SK-N-SH treated with all-trans-retinoic acid at 6 μM for 48 hours (cell line): Measurements from ENCODE around the gene CTF1.
A peak's percentile ranks its signal among the peaks of the same experiment; 100 is the strongest.

Experiments used
- BACH2 ChIP-seq: fragments of 250-450 bp; sonication (Bioruptor Pico); IDR thresholded peaks from 2 replicates; pipeline ENCODE4 v1.9.0; 2021; ENCODE audit warnings: mild to moderate bottlenecking, borderline replicate concordance
- CREB5 ChIP-seq: fragments of 250-450 bp; sonication (Bioruptor Pico); IDR thresholded peaks from 2 replicates; pipeline ENCODE4 v1.5.1; 2020; ENCODE audit warnings: low read depth, mild to moderate bottlenecking, moderate library complexity
- CSDC2 ChIP-seq: fragments of 250-450 bp; sonication (Bioruptor Pico); IDR thresholded peaks from 2 replicates; pipeline ENCODE4 v1.5.0; 2020; ENCODE audit warnings: mild to moderate bottlenecking, moderate library complexity
- CSRNP3 ChIP-seq: fragments of 250-450 bp; sonication (Bioruptor Pico); IDR thresholded peaks from 2 replicates; pipeline ENCODE4 v1.5.1; 2021; ENCODE audit warnings: mild to moderate bottlenecking, moderate library complexity
- GLIS3 ChIP-seq: fragments of 250-450 bp; sonication (Bioruptor Pico); IDR thresholded peaks from 2 replicates; pipeline ENCODE4 v1.5.0; 2020; ENCODE audit warnings: mild to moderate bottlenecking, moderate library complexity
- OSR1 ChIP-seq: fragments of 250-450 bp; sonication (Bioruptor Pico); IDR thresholded peaks from 2 replicates; pipeline ENCODE4 v1.8.0; 2022; ENCODE audit warnings: moderate library complexity, mild to moderate bottlenecking, inconsistent platforms
- PATZ1 ChIP-seq: fragments of 250-450 bp; sonication (Bioruptor Pico); IDR thresholded peaks from 2 replicates; pipeline ENCODE4 v1.8.0; 2020; ENCODE audit warnings: mild to moderate bottlenecking, moderate library complexity, borderline replicate concordance
- POU6F1 ChIP-seq: fragments of 250-450 bp; sonication (Bioruptor Pico); IDR thresholded peaks from 2 replicates; pipeline ENCODE4 v1.8.0; 2021; ENCODE audit warnings: low read depth, mild to moderate bottlenecking, moderate library complexity, borderline replicate concordance
- ZFP3 ChIP-seq: fragments of 250-450 bp; sonication (Bioruptor Pico); IDR thresholded peaks from 2 replicates; pipeline ENCODE4 v1.5.0; 2020; ENCODE audit warnings: mild to moderate bottlenecking, moderate library complexity
- ZFP30 ChIP-seq: fragments of 450-650 bp; formaldehyde crosslinking; IDR thresholded peaks from 2 replicates; pipeline ENCODE4 v1.5.0; 2022; ENCODE audit warnings: mild to moderate bottlenecking, moderate library complexity

- no peak for TF ChIP-seq OSR1 (CRISPR knock-in tag)
- TF ChIP-seq CSDC2 (CRISPR knock-in tag) = no peak
- TF ChIP-seq PATZ1 (CRISPR knock-in tag) = no peak
- TF ChIP-seq GLIS3 = no peak
- TF ChIP-seq BACH2 (CRISPR knock-in tag) = no peak
- peak; percentile 28; the same call in 1 of the 2 replicates for TF ChIP-seq ZFP3 (CRISPR knock-in tag)
- no peak for TF ChIP-seq ZFP30 (CRISPR knock-in tag)
- TF ChIP-seq POU6F1 = no peak
- no peak for TF ChIP-seq CREB5 (CRISPR knock-in tag)
- no peak for TF ChIP-seq CSRNP3 (CRISPR knock-in tag)
These were observed 697 bp downstream of the CTF1 start for GRCh38 chr16:30896889-30897733.
